Lower leg skin (tissue), 4 donors: ENCODE measurements around the gene SEC11C. TPM values are rescaled to one million over a fixed set of nuclear protein-coding genes. Genes with fewer than 3 reads are reported as not detected.

ENCODE experiments used
- DNase-seq, 2 donors: peaks; one replicate each; pipeline ENCODE4 v3.0.0-alpha.2; 2019; ENCODE audit warnings: low spot score in 2 of 2
- H3K4me3 ChIP-seq: fragments of 200-600 bp; sonication (generic); 2 replicates; pipeline ENCODE4 v1.5.1; 2017; ENCODE audit warnings: mild to moderate bottlenecking, low read depth; ENCODE audit not compliant: poor library complexity, severe bottlenecking
- CTCF ChIP-seq, 3 donors: fragments of 450-650 bp; IDR thresholded peaks; one replicate each; pipeline ENCODE4 v1.5.1; 2016; ENCODE audit warnings: antibody characterized with exemption in 3 of 3, mild to moderate bottlenecking in 3 of 3, moderate library complexity in 2 of 3
- POLR2A ChIP-seq, 2 donors: fragments of 450-650 bp; IDR thresholded peaks; one replicate each; pipeline ENCODE4 v1.6.1; 2016 to 2017; ENCODE audit warnings: antibody characterized with exemption in 2 of 2, mild to moderate bottlenecking in 1 of 2, moderate library complexity in 1 of 2
- WGBS, 2 donors: methylation state at CpG; one replicate each; pipeline ENCODE4 v1.1.5; 2018; 5-methylcytosine and 5-hydroxymethylcytosine counted together
- intact Hi-C: fragments of 100-400 bp; cut with DNase I; formaldehyde crosslinking; loops from one replicate; pipeline ENCODE4 v1.15.0; 2023; ENCODE audit warnings: low total_unique reads
- total RNA-seq, 4 donors: library from RNA; depleted of rRNA; stranded (reverse); fragments of >200 nt; gene quantifications; one replicate each; pipeline ENCODE4 v1.1.0, GENCODE V29; 2016

SEC11C gene
- total RNA-seq, 4 donors from 2014 or later: 19.5 to 46.9 (median 28.6) TPM

- 89 to 90% methylated on average over 8 of the region's 8 CpGs for WGBS, 2 donors
- intact Hi-C loops: no loop called here
- DNase-seq: no peak
- TF ChIP-seq CTCF (IDR thresholded peaks at IDR 0.05) (no peak), POLR2A (IDR thresholded peaks at IDR 0.05) (no peak)
- H3K4me3 ChIP-seq: no peak overlapping the region
These were observed 8.5 kb downstream of the SEC11C start for GRCh38 chr18:59148192-59148591.

GRCh38 chr18:59149007-59149406 lies 9.3 kb downstream of the SEC11C start:
- no peak for DNase-seq
- H3K4me3 ChIP-seq: no peak overlapping the region
- WGBS, 2 donors: 90 to 93% methylated on average over 2 of the region's 2 CpGs
- TF ChIP-seq CTCF (IDR thresholded peaks at IDR 0.05): no peak
- TF ChIP-seq POLR2A (IDR thresholded peaks at IDR 0.05): no peak
- intact Hi-C loops: no loop called here

GRCh38 chr18:59149416-59149815 lies 9.7 kb downstream of the SEC11C start:
- no peak overlapping the region for H3K4me3 ChIP-seq
- intact Hi-C loops: no loop called here
- DNase-seq: no peak
- 94 to 96% methylated on average over 8 of the region's 8 CpGs for WGBS, 2 donors
- TF ChIP-seq POLR2A (IDR thresholded peaks at IDR 0.05) (no peak), CTCF (IDR thresholded peaks at IDR 0.05) (no peak)

- no peak for TF ChIP-seq POLR2A (IDR thresholded peaks at IDR 0.05)
- TF ChIP-seq CTCF (IDR thresholded peaks at IDR 0.05): no peak
- intact Hi-C loops: no loop called here
- H3K4me3 ChIP-seq: no peak overlapping the region
- WGBS, 2 donors: 89 to 92% methylated on average over 11 of the region's 11 CpGs
- DNase-seq: no peak
These were observed 10.6 kb downstream of the SEC11C start for GRCh38 chr18:59150236-59150635.

- WGBS, 2 donors: 76 to 84% methylated on average over 2 of the region's 2 CpGs
- no peak for TF ChIP-seq POLR2A (IDR thresholded peaks at IDR 0.05)
- no peak for TF ChIP-seq CTCF (IDR thresholded peaks at IDR 0.05)
- no peak for DNase-seq
- H3K4me3 ChIP-seq: no peak overlapping the region
- intact Hi-C loops: no loop called here
These were observed 15.5 kb downstream of the SEC11C start for GRCh38 chr18:59155153-59155552.

GRCh38 chr18:59156316-59156715 lies 16.6 kb downstream of the SEC11C start:
- WGBS, 2 donors: 90 to 93% methylated on average over 3 of the region's 3 CpGs
- H3K4me3 ChIP-seq: no peak overlapping the region
- DNase-seq: no peak
- no peak for TF ChIP-seq POLR2A (IDR thresholded peaks at IDR 0.05)
- no peak for TF ChIP-seq CTCF (IDR thresholded peaks at IDR 0.05)
- intact Hi-C loops: no loop called here
